Raji (cell line): ENCODE measurements around the gene CRIP1.

Source experiments
- POLR2A ChIP-seq: IDR thresholded peaks from 2 replicates; pipeline ENCODE4 v1.6.1; 2011; ENCODE audit warnings: low read depth, low read length, control low read depth; ENCODE audit not compliant: insufficient read depth

Gene CRIP1

GRCh38 chr14:105447651-105448640 is 38.7 kb upstream of the CRIP1 start:
- TF ChIP-seq POLR2A = no peak

DNA sequence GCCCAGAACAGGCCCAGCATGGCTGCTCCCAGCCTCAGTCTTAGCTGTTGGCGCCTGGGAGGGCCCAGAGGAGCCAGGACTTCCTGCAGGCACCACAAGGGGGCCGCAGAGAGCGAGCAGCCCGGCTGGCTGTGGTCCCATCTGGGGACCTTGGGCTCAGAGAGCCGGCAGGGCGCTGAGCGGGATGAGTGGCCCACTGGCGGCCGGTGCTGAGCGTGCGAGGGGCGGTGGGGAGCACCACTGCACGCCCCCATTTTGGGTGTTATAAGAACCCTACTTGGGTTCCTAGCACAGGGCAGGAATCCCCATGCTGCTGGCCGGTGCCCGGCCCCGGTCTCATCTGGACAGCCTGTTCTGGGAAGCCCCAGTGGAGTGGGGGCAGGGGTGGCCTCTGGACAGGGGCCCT is 38.0 kb upstream of the CRIP1 start:
- TF ChIP-seq POLR2A = no peak

- TF ChIP-seq POLR2A = no peak
These were observed 37.2 kb upstream of the CRIP1 start for GRCh38 chr14:105449276-105450122.

GRCh38 chr14:105450123-105450505 is 36.6 kb upstream of the CRIP1 start:
- TF ChIP-seq POLR2A = no peak

DNA sequence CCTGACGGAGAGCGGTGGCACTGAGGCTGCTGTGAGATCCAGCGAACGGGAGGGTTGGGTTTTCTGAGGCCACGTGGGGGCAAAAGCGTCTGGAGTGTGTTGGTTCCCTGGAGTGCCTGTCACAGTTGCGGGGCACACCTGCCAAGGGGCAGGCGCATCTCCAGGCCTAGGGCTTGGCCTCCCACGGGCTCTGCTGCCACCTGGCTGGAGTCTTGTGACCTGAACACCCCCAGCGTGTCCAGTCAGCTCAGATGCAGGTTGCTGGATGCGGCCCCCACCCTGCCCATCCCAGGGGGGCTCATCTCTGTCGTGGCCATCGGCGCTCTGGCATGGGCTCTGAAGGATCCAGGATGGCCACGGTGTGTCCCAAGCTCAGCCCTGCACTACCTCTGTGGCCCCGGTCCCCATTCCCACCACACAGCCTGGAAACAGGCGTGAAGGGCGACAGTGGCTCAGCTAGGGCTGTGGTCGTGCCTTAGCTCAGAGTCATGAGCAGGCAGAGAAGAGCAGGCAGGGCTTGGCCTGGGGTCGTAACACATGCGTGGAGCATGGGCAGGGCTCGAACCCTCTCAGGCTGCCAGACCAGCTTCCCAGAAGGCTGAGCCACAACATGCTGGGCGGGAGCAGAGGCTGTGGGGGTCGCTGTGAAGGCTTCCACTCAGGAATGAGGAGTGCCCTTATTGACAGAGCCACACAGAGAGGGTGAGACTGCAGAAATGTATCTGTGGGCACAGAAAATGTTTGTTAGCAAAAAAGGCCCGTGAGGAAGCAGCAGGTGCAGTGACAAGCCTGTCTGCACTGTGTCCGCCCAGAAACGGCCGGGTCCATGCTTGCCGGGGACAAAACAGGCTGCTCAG is 35.6 kb upstream of the CRIP1 start:
- TF ChIP-seq POLR2A = no peak

GRCh38 chr14:105452963-105453362 is 33.7 kb upstream of the CRIP1 start:
- TF ChIP-seq POLR2A = no peak

DNA sequence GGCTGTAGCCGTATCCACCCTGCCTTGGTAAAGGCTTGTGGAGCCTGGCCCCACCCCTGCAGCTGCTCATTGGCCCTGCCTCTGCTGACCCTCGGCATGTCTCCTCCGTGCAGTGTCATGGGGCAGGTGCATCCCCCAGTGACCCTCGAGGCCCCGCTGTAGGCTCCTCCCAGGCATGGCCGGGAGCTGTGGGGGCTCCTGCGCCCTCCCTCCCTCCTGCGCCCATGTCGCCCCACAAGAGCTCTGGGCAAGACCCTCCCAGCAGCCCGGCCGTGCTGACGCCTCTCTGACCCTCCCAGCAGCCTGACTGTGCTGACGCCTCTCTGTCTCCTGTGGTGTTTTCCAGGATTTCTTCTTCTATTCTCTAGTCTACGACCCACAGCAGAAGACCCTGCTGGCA is 32.8 kb upstream of the CRIP1 start:
- TF ChIP-seq POLR2A = no peak

GRCh38 chr14:105455086-105455640 is 31.5 kb upstream of the CRIP1 start:
- no peak for TF ChIP-seq POLR2A

DNA sequence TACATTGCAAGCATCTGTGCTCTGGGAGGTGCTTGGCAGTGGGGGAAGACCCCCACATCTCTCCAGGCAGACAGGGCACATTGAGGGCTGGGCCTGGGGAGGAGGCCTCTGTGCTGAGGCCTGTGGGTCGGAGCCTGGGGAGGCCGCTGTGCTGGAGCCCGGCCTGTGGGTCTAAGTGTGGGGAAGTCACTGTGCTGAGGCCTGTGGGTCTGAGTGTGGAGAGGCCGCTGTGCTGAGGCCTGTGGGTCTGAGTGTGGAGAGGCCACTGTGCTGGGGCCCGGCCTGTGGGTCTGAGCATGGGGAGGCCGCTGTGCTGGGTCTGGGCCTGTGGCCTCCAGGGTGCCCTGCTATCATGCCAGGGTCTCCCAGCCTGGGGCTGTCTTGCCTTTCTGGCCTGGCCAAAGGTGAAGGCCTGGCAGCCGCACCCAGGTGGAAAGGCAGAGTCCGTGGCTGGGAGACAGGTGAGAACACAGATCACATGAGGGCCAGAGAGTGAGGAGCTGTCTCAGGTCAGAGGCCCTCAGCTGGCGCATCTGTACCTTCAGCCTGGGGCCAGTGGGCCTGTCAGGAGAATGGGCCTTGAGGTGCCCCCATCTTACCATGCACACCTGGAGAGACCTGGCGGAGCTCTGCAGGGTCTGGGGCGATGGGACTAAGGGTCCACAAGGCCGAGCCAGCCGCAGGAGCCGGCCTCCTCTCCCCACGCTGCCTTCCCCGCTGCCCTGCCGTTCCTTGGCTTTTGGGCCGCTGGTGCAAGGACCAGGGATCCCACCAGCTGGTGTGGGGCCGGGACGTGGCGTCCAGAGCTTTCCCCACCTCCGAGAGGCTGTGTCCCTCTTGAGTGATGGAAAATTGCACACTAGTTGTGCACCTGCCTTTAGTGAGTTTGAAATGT is 30.7 kb upstream of the CRIP1 start:
- TF ChIP-seq POLR2A = no peak

DNA sequence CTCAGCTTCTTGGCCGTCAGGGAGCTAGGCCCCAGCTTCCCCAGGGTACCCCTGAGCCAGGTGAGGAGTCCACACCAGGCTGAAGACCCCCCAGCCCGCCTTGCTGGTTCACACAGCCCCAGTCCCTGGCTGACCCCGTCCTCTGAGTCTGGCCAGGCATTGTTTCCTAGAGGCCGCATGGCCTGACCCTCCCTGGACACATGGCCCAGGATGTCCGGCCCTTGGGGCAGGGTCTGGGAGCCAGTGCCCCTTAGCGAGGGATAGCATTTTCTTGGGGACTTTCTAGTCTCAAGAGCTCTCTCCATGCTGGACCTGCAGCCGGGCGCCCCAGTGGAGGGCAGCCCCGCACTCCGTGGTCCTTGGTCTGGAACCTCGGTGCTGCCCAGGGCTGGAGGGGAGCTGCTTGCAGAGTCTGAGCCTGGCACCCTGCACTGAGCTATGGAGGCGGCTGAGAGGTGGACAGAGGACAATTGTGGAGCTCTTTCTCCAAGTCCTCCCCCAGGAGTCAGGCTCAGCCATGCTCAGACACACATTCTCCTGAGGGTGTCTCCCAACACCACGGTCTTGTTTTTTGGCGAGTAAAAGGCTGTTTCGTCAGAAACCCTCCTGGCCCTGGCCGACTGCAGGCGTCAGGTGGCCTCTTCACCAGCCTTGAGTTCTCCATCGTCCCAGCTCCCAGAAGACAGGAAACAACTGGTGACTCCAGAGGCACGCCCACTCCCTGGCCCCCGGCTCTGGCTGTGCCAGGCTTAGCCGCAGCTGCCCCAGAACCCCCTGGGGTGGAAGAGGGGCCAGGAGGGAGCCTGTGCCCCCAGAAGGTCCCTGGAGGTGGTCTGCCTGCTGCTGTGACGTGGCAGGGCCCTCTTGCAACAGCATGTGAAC is 29.7 kb upstream of the CRIP1 start:
- TF ChIP-seq POLR2A = no peak

DNA sequence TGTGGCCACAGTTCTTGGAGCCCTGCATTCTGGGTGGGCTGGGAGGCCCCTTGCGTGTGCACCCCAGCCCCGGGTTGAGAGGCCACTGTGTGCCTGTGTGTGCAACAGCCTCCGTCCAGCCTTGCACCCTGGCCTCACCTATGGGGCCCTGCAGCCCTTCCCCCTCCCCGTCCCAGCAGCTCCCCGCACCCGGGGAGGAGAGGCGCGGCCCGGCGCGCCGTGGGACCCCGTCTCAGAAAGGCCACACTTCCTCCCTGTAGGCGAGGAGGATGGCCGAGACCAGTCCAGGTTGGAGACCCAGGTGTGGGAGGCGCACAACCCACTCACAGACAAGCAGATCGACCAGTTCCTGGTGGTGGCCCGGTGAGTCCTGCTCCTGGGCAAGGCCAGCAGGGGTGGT is 28.7 kb upstream of the CRIP1 start:
- no peak for TF ChIP-seq POLR2A

DNA sequence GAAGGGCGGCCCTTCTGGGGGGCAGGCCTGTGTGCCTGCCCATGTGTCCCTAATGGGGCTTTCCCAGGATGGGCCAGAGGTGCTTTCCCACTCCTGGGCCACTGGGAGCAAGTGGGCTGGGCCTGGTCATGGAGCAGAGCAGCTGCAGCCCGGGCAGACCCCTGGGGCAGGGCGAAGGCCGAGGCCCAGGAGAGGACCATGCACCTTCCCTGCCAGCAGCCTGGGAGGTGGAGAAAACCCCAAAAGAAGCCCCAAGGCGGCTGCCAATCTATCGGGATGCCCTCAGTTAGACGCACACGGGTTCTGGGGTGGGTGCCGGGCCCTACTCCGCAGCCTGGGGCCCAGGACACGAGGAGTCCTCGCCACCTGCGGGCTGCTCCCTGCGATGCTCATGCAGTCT is 28.1 kb upstream of the CRIP1 start:
- TF ChIP-seq POLR2A = no peak

GRCh38 chr14:105460116-105460515 is 26.6 kb upstream of the CRIP1 start:
- no peak for TF ChIP-seq POLR2A
